Measurements from ENCODE around the gene PITRM1. TPM values are rescaled to one million over a fixed set of nuclear protein-coding genes. Genes with fewer than 3 reads are reported as not detected.

Gene PITRM1
- total RNA-seq, 1 experiment from 2014 or later, result 40.7 TPM

DNA sequence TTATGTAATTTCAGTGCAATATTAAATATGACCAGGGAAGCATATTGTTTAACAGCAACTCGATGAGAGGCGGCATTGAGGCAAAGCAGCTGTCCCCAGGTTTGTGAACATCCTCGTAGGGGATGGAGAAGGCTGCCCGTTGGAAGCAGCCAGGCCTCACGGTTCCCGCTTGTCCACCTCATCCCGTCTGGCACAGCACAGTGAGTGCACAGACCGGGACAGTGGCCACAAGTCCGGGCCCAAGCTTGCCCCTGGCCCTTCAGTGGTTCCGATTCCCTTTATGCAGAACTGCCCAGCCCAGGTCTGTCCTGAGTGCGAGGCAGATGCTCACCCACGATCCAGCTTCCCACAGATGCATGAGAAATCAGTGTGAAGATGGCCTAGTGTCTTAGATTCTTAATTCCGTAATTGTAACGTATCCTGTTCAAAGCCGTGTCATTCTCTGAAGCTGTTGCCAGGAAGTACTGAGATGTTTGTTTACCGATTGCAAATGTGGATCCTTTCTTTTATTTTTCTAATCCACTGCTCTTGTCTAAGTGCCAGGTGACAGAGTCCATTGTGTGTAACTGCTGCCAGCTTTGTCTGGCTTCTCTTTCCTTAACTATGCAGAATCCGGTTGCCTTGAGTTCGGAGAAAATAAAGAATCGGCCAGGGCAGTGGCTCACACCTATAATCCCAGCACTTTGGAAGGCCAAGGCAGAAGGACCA is 69.7 kb downstream of the PITRM1 start (continued):
- TF ChIP-seq CDX4 (CRISPR knock-in tag; IDR thresholded peaks at IDR 0.05; ENCODE audit: borderline replicate concordance), result no peak
- no peak for TF ChIP-seq NFE2L1 (CRISPR knock-in tag; IDR thresholded peaks at IDR 0.05)
- TF ChIP-seq, protein P1, sequence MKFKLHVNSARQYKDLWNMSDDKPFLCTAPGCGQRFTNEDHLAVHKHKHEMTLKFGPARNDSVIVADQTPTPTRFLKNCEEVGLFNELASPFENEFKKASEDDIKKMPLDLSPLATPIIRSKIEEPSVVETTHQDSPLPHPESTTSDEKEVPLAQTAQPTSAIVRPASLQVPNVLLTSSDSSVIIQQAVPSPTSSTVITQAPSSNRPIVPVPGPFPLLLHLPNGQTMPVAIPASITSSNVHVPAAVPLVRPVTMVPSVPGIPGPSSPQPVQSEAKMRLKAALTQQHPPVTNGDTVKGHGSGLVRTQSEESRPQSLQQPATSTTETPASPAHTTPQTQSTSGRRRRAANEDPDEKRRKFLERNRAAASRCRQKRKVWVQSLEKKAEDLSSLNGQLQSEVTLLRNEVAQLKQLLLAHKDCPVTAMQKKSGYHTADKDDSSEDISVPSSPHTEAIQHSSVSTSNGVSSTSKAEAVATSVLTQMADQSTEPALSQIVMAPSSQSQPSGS (CRISPR knock-in tag; IDR thresholded peaks at IDR 0.05; ENCODE audit: borderline replicate concordance, low read depth), result no peak
- no peak for TF ChIP-seq GRHL2 (CRISPR knock-in tag; IDR thresholded peaks at IDR 0.05; ENCODE audit: insufficient replicate concordance, severe bottlenecking)
- TF ChIP-seq, protein P2, sequence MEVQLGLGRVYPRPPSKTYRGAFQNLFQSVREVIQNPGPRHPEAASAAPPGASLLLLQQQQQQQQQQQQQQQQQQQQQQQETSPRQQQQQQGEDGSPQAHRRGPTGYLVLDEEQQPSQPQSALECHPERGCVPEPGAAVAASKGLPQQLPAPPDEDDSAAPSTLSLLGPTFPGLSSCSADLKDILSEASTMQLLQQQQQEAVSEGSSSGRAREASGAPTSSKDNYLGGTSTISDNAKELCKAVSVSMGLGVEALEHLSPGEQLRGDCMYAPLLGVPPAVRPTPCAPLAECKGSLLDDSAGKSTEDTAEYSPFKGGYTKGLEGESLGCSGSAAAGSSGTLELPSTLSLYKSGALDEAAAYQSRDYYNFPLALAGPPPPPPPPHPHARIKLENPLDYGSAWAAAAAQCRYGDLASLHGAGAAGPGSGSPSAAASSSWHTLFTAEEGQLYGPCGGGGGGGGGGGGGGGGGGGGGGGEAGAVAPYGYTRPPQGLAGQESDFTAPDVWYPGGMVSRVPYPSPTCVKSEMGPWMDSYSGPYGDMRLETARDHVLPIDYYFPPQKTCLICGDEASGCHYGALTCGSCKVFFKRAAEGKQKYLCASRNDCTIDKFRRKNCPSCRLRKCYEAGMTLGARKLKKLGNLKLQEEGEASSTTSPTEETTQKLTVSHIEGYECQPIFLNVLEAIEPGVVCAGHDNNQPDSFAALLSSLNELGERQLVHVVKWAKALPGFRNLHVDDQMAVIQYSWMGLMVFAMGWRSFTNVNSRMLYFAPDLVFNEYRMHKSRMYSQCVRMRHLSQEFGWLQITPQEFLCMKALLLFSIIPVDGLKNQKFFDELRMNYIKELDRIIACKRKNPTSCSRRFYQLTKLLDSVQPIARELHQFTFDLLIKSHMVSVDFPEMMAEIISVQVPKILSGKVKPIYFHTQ (CRISPR knock-in tag; IDR thresholded peaks at IDR 0.05), result no peak
- TF ChIP-seq MXD4 (CRISPR knock-in tag; IDR thresholded peaks at IDR 0.05; ENCODE audit: borderline replicate concordance), result no peak
- no peak for TF ChIP-seq FOXK1 (CRISPR knock-in tag; IDR thresholded peaks at IDR 0.05)

DNA sequence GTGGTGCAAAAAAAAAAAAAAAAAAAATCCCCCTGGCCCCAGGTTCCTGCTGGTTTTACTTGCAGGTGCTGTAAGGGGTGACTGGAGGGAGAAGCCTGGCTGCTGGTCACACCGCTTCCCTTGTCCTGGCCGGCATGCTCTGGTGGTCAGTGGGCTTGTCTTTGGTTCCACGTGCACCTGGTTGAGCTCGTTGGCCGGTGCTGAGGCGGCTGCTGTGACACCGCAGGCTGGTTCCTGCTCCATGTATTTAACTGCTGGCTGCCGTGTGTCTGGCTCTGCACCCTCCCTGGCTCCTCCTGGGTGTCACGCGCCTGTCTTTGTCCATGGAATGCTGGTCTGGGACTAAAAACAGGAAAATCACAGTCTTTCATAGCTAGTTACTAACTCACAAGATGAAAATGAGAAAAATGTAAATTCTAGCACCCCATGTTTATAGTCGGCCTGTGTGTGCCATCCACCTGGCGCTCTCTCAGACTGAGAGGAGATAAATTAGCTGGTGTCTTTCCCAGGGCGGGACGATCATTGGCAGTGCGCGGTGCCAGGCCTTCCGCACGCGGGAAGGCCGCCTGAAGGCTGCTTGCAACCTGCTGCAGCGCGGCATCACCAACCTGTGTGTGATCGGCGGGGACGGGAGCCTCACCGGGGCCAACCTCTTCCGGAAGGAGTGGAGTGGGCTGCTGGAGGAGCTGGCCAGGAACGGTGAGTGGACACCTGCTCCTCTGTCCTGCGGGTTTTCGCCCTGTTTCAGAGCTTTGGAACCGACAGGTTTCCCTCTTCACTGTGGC is 71.5 kb downstream of the PITRM1 start:
- Mint-ChIP-seq H3K4me3 (no peak overlapping the region), H3K4me1 (peaks cover 19% of the 10 kb centered on the region), H3K9me3 (no peaks in the 10 kb centered on the region), H3K27ac (no peak overlapping the region; the same call in 1 of the 2 replicates), H3K36me3 (peaks cover 60% of the 10 kb centered on the region), H3K27me3 (ENCODE audit: low read depth) (no peaks in the 10 kb centered on the region)
- TF ChIP-seq TCF7 (CRISPR knock-in tag; IDR thresholded peaks at IDR 0.05; ENCODE audit: low read depth) (no peak), JUN (CRISPR knock-in tag; IDR thresholded peaks at IDR 0.05) (no peak), CREB1 (CRISPR knock-in tag; IDR thresholded peaks at IDR 0.05) (no peak), OVOL2 (CRISPR knock-in tag; IDR thresholded peaks at IDR 0.05; ENCODE audit: borderline replicate concordance) (no peak), ZNF671 (CRISPR knock-in tag; IDR thresholded peaks at IDR 0.05) (no peak)
- TF ChIP-seq, protein P3, sequence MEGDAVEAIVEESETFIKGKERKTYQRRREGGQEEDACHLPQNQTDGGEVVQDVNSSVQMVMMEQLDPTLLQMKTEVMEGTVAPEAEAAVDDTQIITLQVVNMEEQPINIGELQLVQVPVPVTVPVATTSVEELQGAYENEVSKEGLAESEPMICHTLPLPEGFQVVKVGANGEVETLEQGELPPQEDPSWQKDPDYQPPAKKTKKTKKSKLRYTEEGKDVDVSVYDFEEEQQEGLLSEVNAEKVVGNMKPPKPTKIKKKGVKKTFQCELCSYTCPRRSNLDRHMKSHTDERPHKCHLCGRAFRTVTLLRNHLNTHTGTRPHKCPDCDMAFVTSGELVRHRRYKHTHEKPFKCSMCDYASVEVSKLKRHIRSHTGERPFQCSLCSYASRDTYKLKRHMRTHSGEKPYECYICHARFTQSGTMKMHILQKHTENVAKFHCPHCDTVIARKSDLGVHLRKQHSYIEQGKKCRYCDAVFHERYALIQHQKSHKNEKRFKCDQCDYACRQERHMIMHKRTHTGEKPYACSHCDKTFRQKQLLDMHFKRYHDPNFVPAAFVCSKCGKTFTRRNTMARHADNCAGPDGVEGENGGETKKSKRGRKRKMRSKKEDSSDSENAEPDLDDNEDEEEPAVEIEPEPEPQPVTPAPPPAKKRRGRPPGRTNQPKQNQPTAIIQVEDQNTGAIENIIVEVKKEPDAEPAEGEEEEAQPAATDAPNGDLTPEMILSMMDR (IDR thresholded peaks at IDR 0.05), result no peak
- TF ChIP-seq, protein P4, sequence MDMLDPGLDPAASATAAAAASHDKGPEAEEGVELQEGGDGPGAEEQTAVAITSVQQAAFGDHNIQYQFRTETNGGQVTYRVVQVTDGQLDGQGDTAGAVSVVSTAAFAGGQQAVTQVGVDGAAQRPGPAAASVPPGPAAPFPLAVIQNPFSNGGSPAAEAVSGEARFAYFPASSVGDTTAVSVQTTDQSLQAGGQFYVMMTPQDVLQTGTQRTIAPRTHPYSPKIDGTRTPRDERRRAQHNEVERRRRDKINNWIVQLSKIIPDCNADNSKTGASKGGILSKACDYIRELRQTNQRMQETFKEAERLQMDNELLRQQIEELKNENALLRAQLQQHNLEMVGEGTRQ (CRISPR knock-in tag; IDR thresholded peaks at IDR 0.05), result no peak
- no peak for ATAC-seq
- ChIA-PET CTCF (interaction anchor here (1.0 kb wide), 1 partner anchor 19 kb away, joined by 5 read pairs; no protein-coding TSS in a partner anchor), POLR2A (interaction anchor here (0.6 kb wide), 1 partner anchor 1279 kb away, joined by 6 read pairs; no protein-coding TSS in a partner anchor)
- DNase-seq (ENCODE audit: low spot score), result no peak
